Stimulated activated CD4-positive, alpha-beta T cell treated with anti-CD3 and anti-CD28 coated beads, Interleukin-2, amount 100 ng/mL, for 4 hours (primary cell): ENCODE measurements around the gene NRTN.

Experiments
- DNase-seq: peaks from one replicate; pipeline ENCODE4 v3.0.0-alpha.2; 2020; ENCODE audit warnings: low read depth

Gene NRTN

GRCh38 chr19:5814852-5815246 lies 10.0 kb downstream of the NRTN start:
- no peak for DNase-seq

- DNase-seq, result no peak
Observed at GRCh38 chr19:5817218-5817617, 12.4 kb downstream of the NRTN start.

GRCh38 chr19:5818594-5818993 lies 13.7 kb downstream of the NRTN start:
- DNase-seq, result no peak

- DNase-seq, result no peak
Observed at GRCh38 chr19:5820785-5821184, 15.9 kb downstream of the NRTN start.

GRCh38 chr19:5821521-5822180 lies 16.8 kb downstream of the NRTN start:
- DNase-seq, result no peak

GRCh38 chr19:5822181-5822844 lies 17.4 kb downstream of the NRTN start:
- DNase-seq, result no peak

GRCh38 chr19:5823579-5824281 lies 18.9 kb downstream of the NRTN start:
- no peak for DNase-seq

GRCh38 chr19:5824751-5825150 lies 19.9 kb downstream of the NRTN start:
- DNase-seq, result no peak

GRCh38 chr19:5825178-5825577 lies 20.3 kb downstream of the NRTN start:
- DNase-seq, result no peak

- DNase-seq, result no peak
Observed at GRCh38 chr19:5826531-5827341, 21.9 kb downstream of the NRTN start.

- no peak for DNase-seq
Observed at GRCh38 chr19:5827342-5827890, 22.5 kb downstream of the NRTN start.

GRCh38 chr19:5827891-5828660 lies 23.2 kb downstream of the NRTN start:
- DNase-seq, result peak; percentile 90

GRCh38 chr19:5828661-5829566 lies 24.0 kb downstream of the NRTN start:
- DNase-seq, result no peak

GRCh38 chr19:5829567-5830310 lies 24.9 kb downstream of the NRTN start:
- DNase-seq, result no peak

GRCh38 chr19:5831159-5831558 lies 26.3 kb downstream of the NRTN start:
- no peak for DNase-seq

GRCh38 chr19:5832061-5832460 lies 27.2 kb downstream of the NRTN start:
- DNase-seq, result no peak

- DNase-seq, result no peak
Observed at GRCh38 chr19:5832527-5833216, 27.8 kb downstream of the NRTN start.

- DNase-seq, result no peak
Observed at GRCh38 chr19:5837761-5838352, 33.0 kb downstream of the NRTN start.
